HFF-Myc (cell line): Measurements from ENCODE around the gene KCNIP2.

ENCODE experiments used
- DNase-seq: peaks from one replicate; pipeline ENCODE4 v3.0.0-alpha.2; 2011; ENCODE audit warnings: low read depth; ENCODE audit errors: extremely low read depth
- H3K4me3 ChIP-seq: replicated peaks from 2 replicates; pipeline ENCODE4 v1.5.1; 2011; ENCODE audit warnings: low read depth, mild to moderate bottlenecking, control low read depth, low read length
- CTCF ChIP-seq: IDR thresholded peaks from 2 replicates; pipeline ENCODE4 v1.5.1; 2012; ENCODE audit warnings: mild to moderate bottlenecking, low read depth, low read length, control low read depth; ENCODE audit errors: missing control alignments

Gene KCNIP2

GRCh38 chr10:101840741-101841453 lies 2.7 kb downstream of the KCNIP2 start:
- peak overlapping the region; percentile 31 for H3K4me3 ChIP-seq
- DNase-seq: peak; percentile 51
- peak; percentile 95 for TF ChIP-seq CTCF

GRCh38 chr10:101840102-101840684 lies 3.4 kb downstream of the KCNIP2 start:
- DNase-seq: no peak
- H3K4me3 ChIP-seq: peak overlapping the region; percentile 32
- TF ChIP-seq CTCF: no peak

GRCh38 chr10:101839416-101840063 lies 4.1 kb downstream of the KCNIP2 start:
- no peak for TF ChIP-seq CTCF
- DNase-seq: no peak
- H3K4me3 ChIP-seq: peak overlapping the region; percentile 32

GRCh38 chr10:101839002-101839401 lies 4.6 kb downstream of the KCNIP2 start:
- no peak for TF ChIP-seq CTCF
- no peak overlapping the region for H3K4me3 ChIP-seq
- no peak for DNase-seq

- H3K4me3 ChIP-seq: no peak overlapping the region
- TF ChIP-seq CTCF: no peak
- DNase-seq: no peak
These were observed 5.1 kb downstream of the KCNIP2 start for GRCh38 chr10:101838416-101838970.

GRCh38 chr10:101837748-101838147 lies 5.9 kb downstream of the KCNIP2 start:
- H3K4me3 ChIP-seq: no peak overlapping the region
- no peak for DNase-seq
- no peak for TF ChIP-seq CTCF
